HEK293 (cell line): ENCODE results near the gene USP35.
"Not testable (repeated sequence)": the region's sequence is repeated elsewhere in the genome, so short reads cannot be mapped to it uniquely, and the experiment has no call there.

Experiments used
- CTCF ChIA-PET: fragments of 350-600 bp; formaldehyde crosslinking; extraction: SDS; loops from one replicate; lab custom pipeline; 2021; ENCODE audit warnings: antibody characterized with exemption; lab: Yijun Ruan, JAX
- POLR2A ChIA-PET: fragments of 300-600 bp; formaldehyde crosslinking; extraction: SDS; loops from one replicate; lab custom pipeline; 2020; ENCODE audit warnings: antibody characterized with exemption, inconsistent platforms; lab: Yijun Ruan, JAX
- H3K27ac ChIP-seq: fragments of 200-500 bp; sonication (Bioruptor generic); 2 replicates; pipeline ENCODE4 v1.5.1; 2014; ENCODE audit warnings: low read depth, low read length, control low read depth, inconsistent platforms; ENCODE audit errors: extremely low read depth
- H3K36me3 ChIP-seq, 2 experiments: fragments of 200-500 bp in 1 of 2; sonication (Bioruptor generic) in 1 of 2; 1 replicate in 1 of 2; 2 replicates in 1 of 2; pipeline ENCODE4 v1.5.1; 2014 to 2017; ENCODE audit warnings: inconsistent platforms in 2 of 2, low read length in 2 of 2; ENCODE audit not compliant: control insufficient read depth in 2 of 2, insufficient read depth in 1 of 2
- H3K4me1 ChIP-seq: fragments of 200-500 bp; sonication (Bioruptor generic); 2 replicates; pipeline ENCODE4 v1.5.1; 2014; ENCODE audit warnings: mild to moderate bottlenecking, low read length, inconsistent platforms; ENCODE audit not compliant: control insufficient read depth, insufficient read depth
- H3K4me3 ChIP-seq: 2 replicates; pipeline ENCODE4 v1.5.1; 2011; ENCODE audit warnings: low read depth, mild to moderate bottlenecking, control low read depth, low read length, moderate library complexity
- H3K9me3 ChIP-seq: fragments of 200-500 bp; sonication (Bioruptor generic); 2 replicates; pipeline ENCODE4 v1.5.1; 2014; ENCODE audit warnings: low read depth, low read length, inconsistent platforms; ENCODE audit not compliant: control insufficient read depth, insufficient read depth
- BCL11A ChIP-seq: fragments of 450-650 bp; formaldehyde crosslinking; IDR thresholded peaks from 2 replicates; pipeline ENCODE4 v1.5.1; 2016; ENCODE audit warnings: low read depth, missing biosample characterization, missing genetic modification characterization
- MYNN ChIP-seq: fragments of 450-650 bp; formaldehyde crosslinking; IDR thresholded peaks from 2 replicates; pipeline ENCODE4 v1.5.1; 2016; ENCODE audit warnings: missing biosample characterization, missing genetic modification characterization, borderline replicate concordance
- OSR2 ChIP-seq: fragments of 450-650 bp; formaldehyde crosslinking; IDR thresholded peaks from 2 replicates; pipeline ENCODE4 v1.5.1; 2016; ENCODE audit warnings: missing biosample characterization, missing genetic modification characterization
- PRDM10 ChIP-seq: fragments of 450-650 bp; formaldehyde crosslinking; IDR thresholded peaks from 2 replicates; pipeline ENCODE4 v1.5.1; 2016; ENCODE audit warnings: missing biosample characterization, missing genetic modification characterization
- REST ChIP-seq: fragments of 450-650 bp; formaldehyde crosslinking; IDR thresholded peaks from 2 replicates; pipeline ENCODE4 v1.5.1; 2016; ENCODE audit warnings: missing biosample characterization, missing genetic modification characterization
- YY1 ChIP-seq: fragments of 450-650 bp; formaldehyde crosslinking; IDR thresholded peaks from 2 replicates; pipeline ENCODE4 v1.5.1; 2018; ENCODE audit warnings: missing biosample characterization, missing genetic modification characterization
- ZNF112 ChIP-seq: fragments of 450-650 bp; formaldehyde crosslinking; IDR thresholded peaks from 2 replicates; pipeline ENCODE4 v1.5.0; 2017; ENCODE audit warnings: missing biosample characterization, missing genetic modification characterization
- ZNF175 ChIP-seq: fragments of 450-650 bp; formaldehyde crosslinking; IDR thresholded peaks from 2 replicates; pipeline ENCODE4 v1.5.1; 2016; ENCODE audit warnings: missing biosample characterization, missing genetic modification characterization
- ZNF211 ChIP-seq: fragments of 450-650 bp; formaldehyde crosslinking; IDR thresholded peaks from 2 replicates; pipeline ENCODE4 v1.5.1; 2016; ENCODE audit warnings: low read depth, missing biosample characterization, missing genetic modification characterization
- ZNF223 ChIP-seq: fragments of 450-650 bp; formaldehyde crosslinking; IDR thresholded peaks from 2 replicates; pipeline ENCODE4 v1.5.1; 2016; ENCODE audit warnings: missing biosample characterization, missing genetic modification characterization
- ZNF398 ChIP-seq: fragments of 450-650 bp; formaldehyde crosslinking; IDR thresholded peaks from 2 replicates; pipeline ENCODE4 v1.5.1; 2017; ENCODE audit warnings: missing biosample characterization, missing genetic modification characterization
- ZNF501 ChIP-seq: fragments of 450-650 bp; formaldehyde crosslinking; IDR thresholded peaks from 2 replicates; pipeline ENCODE4 v1.5.1; 2016; ENCODE audit warnings: missing biosample characterization, missing genetic modification characterization
- ZNF558 ChIP-seq: fragments of 450-650 bp; formaldehyde crosslinking; IDR thresholded peaks from 2 replicates; pipeline ENCODE4 v1.5.1; 2016; ENCODE audit warnings: missing biosample characterization, missing genetic modification characterization
- ZNF843 ChIP-seq: fragments of 450-650 bp; formaldehyde crosslinking; IDR thresholded peaks from 2 replicates; pipeline ENCODE4 v1.5.1; 2016; ENCODE audit warnings: missing biosample characterization, missing genetic modification characterization

USP35 gene

GRCh38 chr11:78221396-78222315 lies 32.9 kb downstream of the USP35 start (continued):
- TF ChIP-seq PRDM10 (tag by site-specific recombination) (no peak), MYNN (tag by site-specific recombination) (no peak), ZNF843 (tag by site-specific recombination) (no peak), ZNF501 (tag by site-specific recombination) (no peak), ZNF398 (tag by site-specific recombination) (no peak), OSR2 (tag by site-specific recombination) (no peak), ZNF558 (tag by site-specific recombination) (no peak), ZNF112 (tag by site-specific recombination) (no peak)
- TF ChIP-seq, all 188 proteins: peak for 0

GRCh38 chr11:78222726-78223125 lies 34.0 kb downstream of the USP35 start:
- H3K4me1 ChIP-seq, CTCF ChIA-PET, H3K9me3 ChIP-seq, H3K27ac ChIP-seq, POLR2A ChIA-PET, H3K4me3 ChIP-seq: not testable (repeated sequence)
- H3K36me3 ChIP-seq: peaks cover 0 to 63% of the 10 kb centered on the region in 2 experiments; a peak in 1 of 3 replicates

GRCh38 chr11:78223320-78223954 lies 34.7 kb downstream of the USP35 start:
- peaks cover 0 to 57% of the 10 kb centered on the region in 2 experiments; a peak in 1 of 3 replicates for H3K36me3 ChIP-seq
- H3K4me1 ChIP-seq: no peaks in the 10 kb centered on the region
- TF ChIP-seq BCL11A (tag by site-specific recombination) (no peak), ZNF223 (tag by site-specific recombination) (no peak), ZNF211 (tag by site-specific recombination) (no peak), ZNF175 (no peak), YY1 (no peak), REST (no peak)
- TF ChIP-seq, all 188 proteins: peak for 0
- ChIA-PET CTCF (interaction anchor here (1.2 kb wide), 1 partner anchor 341 kb away, joined by 3 read pairs; no protein-coding TSS in a partner anchor), POLR2A (no interaction called here)
- no peaks in the 10 kb centered on the region for H3K9me3 ChIP-seq
- H3K27ac ChIP-seq: no peak overlapping the region
- no peak overlapping the region for H3K4me3 ChIP-seq
